IPS DF 19.7 (cell line): ENCODE measurements around the gene RBM4B.
A peak's percentile ranks its signal among the peaks of the same experiment; 100 is the strongest.
"Not testable (repeated sequence)": the region's sequence is repeated elsewhere in the genome, so short reads cannot be mapped to it uniquely, and the experiment has no call there.

Experiments
- DNase-seq: peaks from one replicate; pipeline ENCODE4 v3.0.0-alpha.2; 2013; ENCODE audit warnings: low read depth, low spot score

Gene RBM4B

GRCh38 chr11:66641834-66642233, 35.9 kb downstream of the RBM4B start:
- DNase-seq: no peak

- DNase-seq: not testable (repeated sequence)
These were observed 37.8 kb downstream of the RBM4B start for GRCh38 chr11:66639814-66640340.

- no peak for DNase-seq
These were observed 38.4 kb downstream of the RBM4B start for GRCh38 chr11:66639066-66639813.

GRCh38 chr11:66638177-66639065, 39.3 kb downstream of the RBM4B start, which contains the start of gene RBM4:
Gene RBM4 (plus strand): TSS chr11:66638703. CDS start chr11:66639712, 1,009 bp downstream.
- peak; percentile 100 for DNase-seq

- DNase-seq: no peak
These were observed 40.0 kb downstream of the RBM4B start for GRCh38 chr11:66637557-66638176.

GRCh38 chr11:66636411-66636810, 41.3 kb downstream of the RBM4B start:
- no peak for DNase-seq

- no peak for DNase-seq
These were observed 44.7 kb downstream of the RBM4B start for GRCh38 chr11:66632952-66633351.

- no peak for DNase-seq
These were observed 45.8 kb downstream of the RBM4B start for GRCh38 chr11:66631883-66632282.

- no peak for DNase-seq
These were observed 48.3 kb downstream of the RBM4B start for GRCh38 chr11:66629356-66629755.

GRCh38 chr11:66628061-66628603, 49.6 kb downstream of the RBM4B start:
- DNase-seq: no peak

- no peak for DNase-seq
These were observed 50.8 kb downstream of the RBM4B start for GRCh38 chr11:66626926-66627325.

- no peak for DNase-seq
These were observed 51.3 kb downstream of the RBM4B start for GRCh38 chr11:66626382-66626781.

- no peak for DNase-seq
These were observed 51.9 kb downstream of the RBM4B start for GRCh38 chr11:66625752-66626149.

- no peak for DNase-seq
These were observed 52.5 kb downstream of the RBM4B start for GRCh38 chr11:66625041-66625751.

- no peak for DNase-seq
These were observed 53.2 kb downstream of the RBM4B start for GRCh38 chr11:66624450-66624849.

- DNase-seq: no peak
These were observed 58.6 kb downstream of the RBM4B start for GRCh38 chr11:66619080-66619554.

- DNase-seq: no peak
These were observed 60.4 kb downstream of the RBM4B start for GRCh38 chr11:66617155-66617834.

GRCh38 chr11:66616379-66617154, 61.1 kb downstream of the RBM4B start, which contains the start of gene RBM14:
Gene RBM14 (plus strand): TSS chr11:66616630. CDS start chr11:66616721, 91 bp downstream.
- peak; percentile 99 for DNase-seq
